Stimulated activated CD4-positive, alpha-beta T cell treated with anti-CD3 and anti-CD28 coated beads, Interleukin-1b, Interleukin-23, amount 100 ng/mL, for 24 hours (primary cell): ENCODE measurements around the gene KIRREL1.

Source experiments
- DNase-seq, 4 experiments: peaks; one replicate each; pipeline ENCODE4 v3.0.0-alpha.2; 2020; ENCODE audit warnings: low read depth in 4 of 4, low spot score in 1 of 4

KIRREL1 gene

DNA sequence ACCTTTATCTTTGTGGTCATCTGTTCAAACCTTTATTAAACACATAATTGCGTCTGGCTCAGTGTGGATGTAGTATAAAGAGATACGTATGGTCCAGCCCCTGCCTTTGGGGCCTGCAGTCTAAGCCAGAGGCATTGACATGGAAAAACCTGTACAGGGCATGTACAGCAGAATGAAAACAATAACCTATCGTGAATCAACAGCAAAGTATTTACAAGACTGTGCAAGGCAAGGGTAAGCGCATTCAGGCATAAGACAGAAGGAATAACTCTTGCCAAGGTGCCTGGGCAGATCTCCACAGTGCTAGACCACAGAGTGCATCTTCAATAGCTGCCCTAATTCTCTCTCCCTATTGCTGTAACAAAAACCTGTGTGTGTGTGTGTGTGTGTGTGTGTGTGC lies 35.5 kb downstream of the KIRREL1 start:
- no peak for DNase-seq

DNA sequence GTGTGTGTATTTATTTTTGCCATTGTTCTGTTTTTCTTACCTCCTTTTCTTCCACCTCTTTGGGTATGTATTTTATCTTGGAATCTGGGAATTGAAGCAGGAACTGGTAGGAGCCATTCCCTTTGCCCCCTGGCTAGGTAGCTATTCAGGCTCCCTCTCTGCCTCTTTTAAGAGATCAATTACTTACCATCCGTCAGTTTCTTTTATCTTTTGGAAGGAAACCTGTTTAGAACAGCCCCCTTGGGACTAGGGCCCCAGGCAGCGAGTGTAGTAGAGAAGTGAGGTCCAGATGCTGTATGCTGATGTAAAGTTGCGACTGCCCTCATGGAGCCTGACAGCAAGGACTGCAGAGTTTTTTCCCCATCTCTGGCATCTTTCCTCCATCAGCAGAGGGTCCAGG lies 41.6 kb downstream of the KIRREL1 start:
- no peak for DNase-seq

DNA sequence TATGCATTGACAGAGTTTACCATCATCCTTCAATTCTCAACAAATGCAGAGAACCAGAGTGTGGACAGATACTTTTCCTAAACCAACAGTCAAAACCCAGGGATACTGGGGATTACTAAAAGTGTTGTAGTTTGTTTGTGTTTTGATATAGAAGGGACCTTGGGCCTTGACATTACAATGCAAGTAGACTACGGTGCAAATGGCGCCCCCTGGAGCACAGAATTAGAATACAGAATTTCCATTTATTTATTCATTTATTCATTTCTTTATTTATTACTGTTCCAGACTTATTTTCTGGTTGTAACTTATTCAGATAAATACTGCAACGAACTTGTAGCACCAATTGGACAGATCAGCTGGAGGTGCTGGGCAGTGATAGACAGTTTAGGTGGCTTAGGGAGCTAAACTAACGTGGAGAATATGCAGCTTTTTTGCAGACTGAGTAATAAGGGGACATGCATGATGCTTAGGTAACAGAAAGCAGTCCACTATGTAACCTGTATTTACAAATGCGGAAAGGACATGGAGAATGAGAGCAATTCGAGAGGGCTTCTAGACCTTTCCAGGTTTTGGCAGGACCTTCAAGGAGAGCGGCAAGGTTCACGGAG lies 42.6 kb downstream of the KIRREL1 start:
- DNase-seq, result no peak

DNA sequence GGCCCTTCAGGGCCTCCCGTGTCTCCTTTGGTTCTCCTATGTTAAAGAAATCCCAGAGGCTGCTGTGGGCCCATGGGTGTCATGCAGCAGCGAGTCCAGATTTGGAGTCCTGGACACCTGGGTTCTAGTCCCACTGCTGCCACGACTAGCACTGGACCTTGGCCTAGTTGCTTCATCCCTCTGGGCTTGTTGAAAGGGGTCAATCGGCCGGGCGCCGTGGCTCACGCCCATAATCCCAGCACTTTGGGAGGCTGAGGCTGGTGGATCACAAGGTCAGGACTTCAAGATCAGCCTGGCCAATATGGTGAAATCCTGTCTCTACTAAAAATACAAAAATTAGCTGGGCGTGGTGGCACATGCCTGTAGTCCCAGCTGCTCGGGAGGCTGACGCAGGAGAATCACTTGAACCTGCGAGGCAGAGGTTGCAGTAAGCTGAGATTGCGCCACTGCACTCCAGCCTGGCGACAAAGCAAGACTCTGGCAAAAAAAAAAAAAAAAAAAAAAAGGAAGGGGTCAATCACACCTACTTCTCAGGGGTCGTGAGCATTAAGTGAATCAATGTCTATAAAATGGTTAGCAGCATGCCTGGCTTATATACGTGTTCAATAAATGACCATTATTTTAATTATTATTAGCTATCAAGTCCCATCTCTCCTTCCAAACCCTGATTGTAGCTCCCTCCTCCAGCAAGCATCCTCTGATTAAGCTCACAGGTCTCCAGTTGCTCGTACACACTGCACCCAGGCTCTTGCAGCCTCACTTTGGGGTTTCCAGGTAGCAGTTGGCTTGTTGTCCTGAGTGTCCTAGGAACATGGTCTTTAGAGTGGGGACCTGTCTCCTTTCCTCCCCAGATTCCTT lies 43.8 kb downstream of the KIRREL1 start:
- DNase-seq, result no peak

DNA sequence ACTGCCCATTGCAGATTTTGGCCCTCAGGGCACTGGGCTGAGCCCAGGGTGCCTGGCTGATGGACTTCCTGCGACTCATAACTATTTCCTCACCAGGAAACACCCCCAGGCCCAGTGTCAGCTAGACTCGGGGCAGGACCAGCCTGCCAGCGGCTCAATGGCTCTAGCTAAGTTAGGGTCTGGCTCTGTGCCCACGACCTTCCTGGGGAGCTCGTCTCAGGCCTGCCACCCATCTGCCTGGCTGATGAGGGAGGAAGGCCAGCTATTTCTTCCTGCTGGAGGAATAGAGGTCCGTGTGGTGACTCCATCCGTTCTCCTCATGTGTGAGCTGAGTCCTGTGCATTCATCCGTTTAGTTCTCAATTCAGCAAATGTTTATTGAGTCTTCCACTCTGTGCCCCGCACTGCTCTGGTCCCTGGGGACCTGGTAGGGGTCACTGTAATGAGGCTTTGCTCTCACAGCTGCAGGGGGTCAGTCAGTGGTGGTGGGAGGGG lies 44.5 kb downstream of the KIRREL1 start:
- no peak for DNase-seq

DNA sequence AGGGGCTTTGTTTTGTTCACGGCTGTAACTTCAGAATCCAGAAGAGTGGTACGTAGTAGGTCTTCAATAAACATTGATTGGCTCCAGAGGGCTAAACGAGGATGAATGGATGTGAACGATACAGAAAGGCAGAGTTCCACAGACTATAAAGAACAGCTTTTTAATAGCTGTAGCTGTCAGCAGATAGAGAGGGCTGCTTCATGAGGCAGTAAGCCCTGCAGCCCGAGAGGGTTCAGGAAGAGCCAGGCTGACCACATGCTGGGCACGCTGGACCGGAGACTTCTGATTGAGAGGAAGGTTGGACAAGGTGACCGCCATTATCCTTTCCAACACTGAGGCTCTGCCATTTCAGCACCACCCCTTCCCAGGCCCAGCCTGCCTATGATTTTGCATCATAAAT lies 45.3 kb downstream of the KIRREL1 start:
- DNase-seq, result no peak

DNA sequence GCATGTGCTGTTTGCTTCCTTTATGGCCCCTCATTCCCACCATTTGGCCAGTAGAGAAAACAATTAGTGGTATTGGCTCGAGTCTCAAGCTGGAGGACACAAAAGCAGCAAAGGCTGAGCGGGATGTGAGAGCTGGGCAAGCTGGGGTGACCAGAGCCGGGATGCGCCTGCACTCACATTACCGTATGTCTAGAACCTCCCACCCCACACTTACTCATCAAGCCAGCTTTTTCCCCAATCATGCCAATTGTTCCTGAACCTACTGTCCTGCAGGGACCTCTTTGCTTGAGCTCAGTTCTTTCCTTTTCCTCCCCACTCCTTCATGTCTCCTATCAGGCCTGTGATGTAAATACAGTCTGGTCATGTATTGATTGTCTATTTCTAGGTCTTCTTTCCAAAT lies 45.9 kb downstream of the KIRREL1 start:
- no peak for DNase-seq

DNA sequence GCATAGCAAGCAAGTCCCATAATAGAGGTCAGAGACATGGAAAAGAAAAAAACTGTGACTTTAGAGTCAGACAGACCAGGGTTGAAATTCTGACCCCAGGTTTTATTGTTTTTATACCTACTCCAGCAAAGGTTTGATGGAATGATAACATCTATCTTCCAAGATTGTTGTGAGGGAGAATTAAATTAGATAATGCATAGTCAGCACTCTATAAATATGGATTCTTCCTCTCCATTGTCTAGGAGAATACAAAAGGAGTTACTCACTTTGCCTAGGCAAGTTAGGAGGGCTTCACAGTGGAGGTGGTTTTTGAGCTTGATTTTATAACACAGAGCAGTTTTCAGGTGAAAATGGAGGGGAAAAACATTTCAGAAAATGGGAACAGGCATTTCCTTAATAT lies 46.9 kb downstream of the KIRREL1 start:
- DNase-seq, result no peak

DNA sequence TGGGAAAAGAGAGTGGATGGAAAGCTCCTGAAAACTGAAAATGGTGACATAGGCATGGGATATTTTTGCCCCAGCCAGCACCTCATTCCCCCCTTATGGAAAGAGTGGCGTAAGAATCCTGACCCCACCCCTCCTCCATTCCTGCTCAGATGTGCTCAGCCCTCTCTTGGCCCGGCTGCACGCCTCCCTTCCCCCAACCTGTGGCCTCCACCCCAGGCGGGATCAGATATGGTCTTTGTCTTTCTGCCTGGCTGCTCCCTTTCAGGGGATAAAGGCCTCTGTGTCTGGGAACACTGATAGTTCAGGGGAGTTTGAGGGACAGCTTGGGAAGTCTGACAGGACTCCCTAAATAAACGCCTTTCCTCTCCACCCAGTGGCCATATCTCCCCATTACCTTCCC lies 49.8 kb downstream of the KIRREL1 start:
- no peak for DNase-seq

DNA sequence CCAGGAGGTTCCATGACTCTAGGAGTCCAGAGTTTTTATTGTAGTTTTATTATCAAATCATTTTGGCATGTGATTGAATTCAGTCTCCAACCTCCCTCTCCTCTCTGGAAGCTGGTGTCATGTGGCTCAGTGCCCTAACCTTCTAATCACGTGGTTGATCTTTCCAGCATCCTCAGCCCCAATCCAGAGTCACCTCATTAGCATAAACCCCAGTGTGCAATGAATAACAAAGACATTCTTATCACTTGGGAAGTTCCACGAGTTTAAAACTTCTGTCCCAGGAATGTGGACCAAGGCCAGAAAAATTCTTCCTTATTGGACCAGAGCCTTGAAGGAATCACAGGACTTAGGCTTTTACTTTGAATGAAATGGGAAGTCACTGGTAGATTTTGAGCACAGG lies 52.2 kb downstream of the KIRREL1 start:
- no peak for DNase-seq

DNA sequence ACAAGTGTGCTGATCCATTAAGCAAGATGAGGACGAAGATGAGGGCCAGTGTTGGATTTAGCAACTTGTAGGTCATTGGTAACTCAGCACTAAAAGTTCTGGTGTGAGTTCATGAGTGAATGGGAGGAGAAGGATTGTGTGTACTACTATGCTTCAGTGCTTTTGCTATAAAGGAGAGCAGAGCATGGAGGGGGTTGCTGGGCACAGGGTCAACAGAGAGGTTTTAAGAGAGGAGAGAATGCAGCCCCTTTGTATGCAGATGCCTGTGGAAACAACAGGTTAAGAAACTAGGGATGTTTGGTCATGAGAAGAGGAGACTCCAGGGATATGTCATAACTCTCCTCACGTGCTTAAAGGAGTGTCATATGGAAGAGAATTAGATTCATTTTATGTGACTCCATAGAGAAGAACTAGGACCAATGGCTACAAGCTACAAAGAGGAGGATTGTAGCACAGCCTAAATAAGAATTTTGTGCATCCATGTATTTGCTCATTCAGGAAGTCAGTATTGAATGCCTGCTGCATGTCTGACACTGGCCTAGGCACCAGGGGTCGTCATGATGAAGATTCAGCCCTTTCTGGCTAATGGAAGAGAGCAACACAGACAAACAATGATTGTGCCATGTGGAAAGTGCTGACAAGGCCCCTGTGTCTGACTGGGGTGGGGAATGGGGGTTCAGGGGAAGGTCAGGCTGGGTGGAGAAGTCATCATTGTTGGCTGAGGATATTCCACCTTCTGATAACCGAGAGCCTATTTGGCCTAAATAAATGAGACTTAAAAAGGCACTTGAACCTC lies 53.5 kb downstream of the KIRREL1 start:
- no peak for DNase-seq

DNA sequence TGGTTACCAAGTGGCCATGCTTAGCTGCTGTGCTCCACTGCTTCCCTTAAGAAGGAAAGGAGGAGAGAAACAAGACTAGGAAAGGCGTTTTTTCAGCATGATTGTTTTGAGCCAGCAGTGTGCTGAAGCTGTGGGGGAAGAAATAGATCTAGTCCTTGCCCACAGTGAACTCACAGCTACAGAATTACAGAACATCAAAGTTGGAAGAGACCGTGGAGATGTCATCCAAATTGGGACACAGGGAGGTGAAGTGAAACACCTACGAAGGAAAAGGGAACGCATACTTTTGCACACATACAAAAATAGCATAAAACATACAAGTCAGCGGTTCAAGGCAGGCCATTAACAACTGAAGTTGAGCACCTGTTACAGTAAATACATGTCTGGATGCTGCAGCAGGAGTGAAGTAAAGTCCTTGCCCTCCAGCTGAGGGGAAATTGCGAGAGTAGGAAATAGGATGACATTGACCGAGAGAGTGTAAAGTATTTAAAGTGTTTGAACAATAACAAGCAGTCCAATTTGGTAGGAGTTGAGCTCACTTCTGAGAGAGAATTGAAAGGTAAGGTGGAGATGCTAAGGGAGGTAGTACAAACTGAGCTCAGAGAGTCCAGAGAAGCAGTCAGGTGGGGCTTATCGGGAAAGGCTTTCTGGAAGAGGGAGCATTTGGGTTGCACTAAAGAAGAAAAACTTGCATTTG lies 55.1 kb downstream of the KIRREL1 start:
- no peak for DNase-seq

DNA sequence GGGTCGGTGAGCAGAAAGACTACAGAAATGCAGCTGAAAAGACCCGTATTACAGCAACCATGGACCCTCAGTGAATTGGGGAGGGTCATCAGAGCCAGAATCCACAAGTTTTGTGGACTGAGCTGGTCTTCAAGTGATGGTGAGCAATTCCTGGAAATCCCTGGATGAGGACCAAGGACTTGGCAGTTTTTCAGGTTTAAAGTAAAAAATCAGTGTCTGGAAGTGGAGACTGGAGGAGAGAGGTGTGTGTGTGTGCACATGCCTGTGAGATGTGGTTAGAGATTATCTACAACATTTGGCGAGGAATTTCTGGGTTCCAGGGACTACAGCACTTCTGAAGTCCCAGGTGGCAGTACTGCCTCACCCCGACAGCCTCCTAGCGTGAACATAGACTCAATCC lies 56.4 kb downstream of the KIRREL1 start:
- no peak for DNase-seq

DNA sequence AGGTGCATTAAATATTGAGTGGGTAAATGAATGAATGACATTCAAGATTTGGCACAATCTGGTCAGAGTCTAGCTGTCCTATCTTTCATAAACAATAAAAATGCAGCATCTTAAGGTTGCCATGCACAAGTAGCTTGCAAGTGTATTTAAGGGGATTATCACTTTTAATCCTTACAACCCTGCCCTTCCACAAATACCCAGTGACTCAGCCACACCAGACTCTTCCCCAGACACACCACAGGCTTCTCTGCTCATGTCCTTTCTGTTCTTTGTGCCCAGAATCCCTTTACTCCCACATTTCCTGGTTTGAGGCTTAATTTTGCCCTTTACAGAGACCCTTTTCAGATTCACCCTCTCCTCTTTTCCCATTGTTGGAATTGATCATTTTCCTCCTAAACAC lies 59.8 kb downstream of the KIRREL1 start:
- no peak for DNase-seq

DNA sequence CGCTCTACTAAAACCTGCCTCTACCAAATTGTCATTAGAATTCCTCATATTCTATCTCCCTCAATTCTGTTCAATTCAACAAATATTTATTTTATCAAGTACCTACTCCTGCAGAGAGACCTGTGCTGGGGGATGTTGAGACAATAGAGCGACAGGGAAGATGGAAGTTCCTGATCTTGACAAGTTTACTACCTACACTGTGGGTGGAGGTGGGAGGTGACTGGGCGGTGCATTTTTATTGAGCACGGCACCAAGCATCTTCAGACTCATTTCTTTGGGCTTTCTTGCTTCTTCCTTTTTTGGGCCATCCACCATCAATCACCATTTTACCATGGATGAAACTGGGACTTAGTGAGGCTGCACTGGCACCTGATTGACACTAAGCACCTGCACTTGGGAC lies 61.3 kb downstream of the KIRREL1 start:
- no peak for DNase-seq

DNA sequence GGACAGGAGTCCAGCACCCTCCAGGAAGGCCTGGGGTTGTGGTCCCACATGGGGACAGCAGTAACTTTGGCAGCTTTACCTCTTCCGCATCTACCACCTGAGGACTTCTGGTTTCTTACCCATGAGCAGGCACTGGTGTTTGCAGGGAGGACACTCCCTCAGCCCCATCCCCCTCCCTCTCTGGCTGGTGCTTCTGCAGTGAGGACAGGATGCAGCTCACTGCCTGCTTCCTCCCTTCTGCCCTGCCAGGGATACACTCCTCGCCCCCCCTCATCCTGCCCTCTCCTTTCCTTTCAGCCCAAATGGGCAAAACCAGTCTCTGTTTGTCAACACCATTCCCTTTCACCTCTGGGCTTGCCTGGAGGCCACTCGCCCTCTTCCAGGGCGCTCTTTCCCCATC lies 62.4 kb downstream of the KIRREL1 start:
- no peak for DNase-seq

DNA sequence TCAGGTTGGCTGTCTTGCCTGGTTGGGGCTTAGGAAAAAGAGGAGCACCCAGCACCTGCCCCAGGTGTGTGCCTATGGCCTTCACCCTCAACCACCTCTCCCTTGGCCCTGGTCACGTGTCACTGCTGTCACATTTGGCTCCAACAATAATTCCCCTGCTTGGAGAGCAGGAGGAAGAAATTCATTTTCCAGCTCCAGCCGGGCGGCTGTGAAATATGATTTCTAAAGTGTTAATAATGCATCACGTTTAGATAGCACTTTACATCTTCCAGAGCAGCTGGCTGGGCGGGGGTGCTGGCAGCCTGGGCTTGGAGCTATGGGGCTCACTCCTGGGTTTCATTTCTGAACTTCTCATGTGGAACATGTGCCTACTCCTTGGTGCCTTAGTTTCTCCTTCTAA lies 63.1 kb downstream of the KIRREL1 start:
- no peak for DNase-seq

DNA sequence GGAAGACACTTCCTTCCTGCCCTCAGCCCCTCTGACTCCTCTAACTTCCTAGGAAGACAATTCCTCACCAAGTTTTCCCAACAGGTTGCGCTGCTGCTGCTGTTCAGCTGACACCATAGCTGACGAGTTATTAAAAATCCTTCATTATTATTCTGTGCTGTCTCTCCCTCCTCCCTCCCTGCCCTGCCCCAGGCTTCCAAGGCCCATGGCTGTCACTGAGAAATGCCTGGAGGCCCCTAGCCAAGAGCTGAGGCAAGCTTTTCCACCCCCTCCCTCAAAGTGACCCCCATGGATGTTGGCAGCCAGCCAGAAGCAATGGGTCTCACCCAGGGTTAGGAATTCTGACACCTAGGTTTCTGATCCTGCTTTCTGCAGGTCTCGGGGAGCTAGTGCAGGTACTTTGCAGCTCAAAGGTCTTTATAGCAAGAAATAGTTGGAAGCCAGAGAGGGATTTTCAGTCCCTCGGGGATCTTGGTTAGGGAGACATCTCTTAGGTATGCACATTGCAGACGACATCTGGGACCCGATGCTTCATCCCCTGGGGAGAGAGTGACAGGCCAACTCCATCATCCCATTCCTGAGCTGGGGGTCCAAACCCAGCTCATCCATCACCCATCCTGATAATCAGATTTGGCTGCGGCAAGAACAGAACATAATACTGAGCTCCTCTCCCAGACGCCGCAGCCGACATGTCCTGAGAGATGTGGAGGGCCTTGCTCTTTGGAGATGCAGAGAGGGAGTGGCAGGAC lies 65.0 kb downstream of the KIRREL1 start:
- DNase-seq, result no peak

DNA sequence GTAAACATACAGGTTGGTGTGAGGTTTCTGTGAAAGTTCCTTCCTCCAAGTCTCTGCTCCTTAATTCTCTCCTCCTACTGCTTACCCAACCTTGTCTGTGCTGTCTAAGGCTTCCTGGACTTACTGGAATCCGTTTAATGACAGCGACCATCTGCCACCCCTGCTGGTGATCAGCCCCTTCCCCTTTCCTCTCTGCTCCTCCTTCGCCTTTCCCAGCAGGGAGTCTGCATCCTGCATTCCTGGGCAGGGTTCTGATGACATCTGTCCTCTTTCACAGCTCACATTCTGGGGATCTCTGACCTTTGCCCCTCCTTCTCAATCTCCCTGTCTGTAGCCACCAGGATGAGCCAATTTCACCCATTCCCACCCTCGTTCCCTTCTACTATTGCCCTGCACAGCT lies 66.5 kb downstream of the KIRREL1 start:
- DNase-seq, result no peak

DNA sequence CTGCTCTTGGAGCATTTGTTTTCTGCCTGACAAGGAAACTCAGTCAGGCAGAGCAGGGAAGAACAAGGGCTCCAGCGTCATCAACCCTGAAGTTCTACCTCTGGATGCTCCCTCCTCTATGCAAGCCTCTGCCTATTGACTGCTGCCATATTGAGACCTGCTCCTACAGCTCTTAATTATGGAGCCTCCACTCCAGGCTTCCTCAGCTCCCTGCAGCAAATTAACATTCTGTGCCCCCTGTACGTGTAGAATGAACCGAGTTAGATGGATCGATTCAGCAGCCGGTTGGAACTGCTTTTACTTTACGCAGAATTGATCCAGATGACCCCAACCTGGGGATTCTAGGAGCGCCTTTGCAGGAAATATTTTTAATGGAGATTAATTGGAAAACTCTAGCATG lies 68.7 kb downstream of the KIRREL1 start:
- no peak for DNase-seq

DNA sequence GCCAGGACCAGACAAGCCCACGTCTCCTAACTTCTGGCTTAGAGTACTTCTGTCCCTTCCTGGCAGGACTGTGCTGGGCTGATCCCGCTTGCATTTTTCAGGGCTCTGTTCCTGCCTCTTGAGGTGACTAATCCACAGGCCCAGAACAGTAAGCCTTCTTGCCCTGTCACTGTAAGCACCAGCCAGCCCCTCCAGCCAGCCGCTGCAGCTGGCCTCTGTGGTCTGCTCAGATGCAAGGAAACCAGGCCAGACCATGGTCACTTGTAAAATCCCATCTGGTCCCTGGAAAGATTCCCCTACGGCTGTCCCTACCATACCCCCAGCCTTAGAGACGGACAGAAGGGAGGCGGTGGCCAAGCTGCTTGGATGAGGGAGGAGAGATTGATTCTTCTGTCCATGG lies 74.2 kb downstream of the KIRREL1 start:
- DNase-seq, result no peak
